A673 (cell line): ENCODE measurements around the gene DNMT3A. TPM values are rescaled to one million over a fixed set of nuclear protein-coding genes. Genes with fewer than 3 reads are reported as not detected.
"Not testable (repeated sequence)": the region's sequence is repeated elsewhere in the genome, so short reads cannot be mapped to it uniquely, and the experiment has no call there.

Experiments used
- BruUV-seq: library from RNA; stranded (reverse); fragments of 400-500 nt; replicated peaks from 2 replicates; lab custom pipeline; 2021; lab: Mats Ljungman, UMichigan
- CTCF ChIA-PET: fragments of 300-600 bp; sonication (Branson Sonifier 250); formaldehyde crosslinking; loops from one replicate; lab custom pipeline; 2022; ENCODE audit warnings: antibody characterized with exemption; lab: Charles Lee
- POLR2A ChIA-PET: fragments of 300-600 bp; sonication (Branson Sonifier 250); formaldehyde crosslinking; loops from one replicate; lab custom pipeline; 2022; ENCODE audit warnings: antibody characterized with exemption; ENCODE audit not compliant: low non-redundant PET; lab: Charles Lee
- DNase-seq: peaks from one replicate; pipeline ENCODE4 v3.0.0-alpha.2; 2015; ENCODE audit warnings: low spot score
- H3K27ac ChIP-seq: fragments of 200-600 bp; sonication (generic); 2 replicates; pipeline ENCODE4 v1.5.1; 2016; ENCODE audit warnings: mixed run types, low read depth, mild to moderate bottlenecking, mixed read lengths, antibody characterized with exemption, low read length; ENCODE audit not compliant: poor library complexity, severe bottlenecking
- H3K27me3 ChIP-seq: fragments of 200-600 bp; sonication (generic); replicated peaks from 2 replicates; pipeline ENCODE4 v1.6.1; 2017; ENCODE audit warnings: mixed run types, low read depth, mild to moderate bottlenecking, mixed read lengths, antibody characterized with exemption, low read length; ENCODE audit not compliant: insufficient read depth, poor library complexity
- H3K36me3 ChIP-seq: fragments of 200-600 bp; sonication (generic); 2 replicates; pipeline ENCODE4 v1.6.1; 2016; ENCODE audit warnings: mixed run types, mild to moderate bottlenecking, mixed read lengths, antibody characterized with exemption, low read length; ENCODE audit not compliant: insufficient read depth, poor library complexity, severe bottlenecking
- H3K4me1 ChIP-seq: fragments of 200-600 bp; sonication (generic); 2 replicates; pipeline ENCODE4 v1.6.1; 2017; ENCODE audit warnings: mixed run types, mild to moderate bottlenecking, mixed read lengths, antibody characterized with exemption, low read length; ENCODE audit not compliant: insufficient read depth, poor library complexity, severe bottlenecking
- H3K4me3 ChIP-seq: fragments of 200-600 bp; sonication (generic); 2 replicates; pipeline ENCODE4 v1.5.1; 2016; ENCODE audit warnings: low read depth, mixed run types, mild to moderate bottlenecking, mixed read lengths, low read length; ENCODE audit not compliant: poor library complexity, severe bottlenecking
- H3K9me3 ChIP-seq: fragments of 200-600 bp; sonication (generic); 2 replicates; pipeline ENCODE4 v1.6.1; 2016; ENCODE audit warnings: mixed run types, low read depth, mild to moderate bottlenecking, mixed read lengths, antibody characterized with exemption, low read length; ENCODE audit not compliant: poor library complexity, severe bottlenecking
- CTCF ChIP-seq: fragments of 300-800, 200-600 bp; sonication (generic); conservative IDR thresholded peaks from 2 replicates; pipeline ENCODE4 v1.5.1; 2017; ENCODE audit warnings: low read depth, mild to moderate bottlenecking, antibody characterized with exemption, low read length, moderate library complexity, mixed read lengths
- EZH2 ChIP-seq: fragments of 200-600 bp; sonication (generic); IDR thresholded peaks from 2 replicates; pipeline ENCODE4 v1.6.1; 2017; ENCODE audit warnings: borderline replicate concordance, low read depth, mild to moderate bottlenecking, mixed read lengths, antibody characterized with exemption, low read length; ENCODE audit not compliant: poor library complexity, severe bottlenecking
- intact Hi-C: fragments of 100-400 bp; cut with micrococcal nuclease; formaldehyde crosslinking; loops from one replicate; pipeline ENCODE4 v1.10.0; 2022; ENCODE audit not compliant: unreplicated experiment
- total RNA-seq: library from RNA; stranded (reverse); gene quantifications from 2 replicates; pipeline ENCODE4 v1.2.3, GENCODE V29; 2021

Gene DNMT3A
- total RNA-seq, 1 experiment from 2014 or later = 109 TPM

GRCh38 chr2:25275575-25275965, 66.2 kb downstream of the DNMT3A start:
- no TSS peak for BruUV-seq
- ChIA-PET CTCF (no interaction called here), POLR2A (no interaction called here)
- Histone ChIP-seq H3K27ac (peak overlapping the region; percentile 53), H3K4me1 (peaks cover 22% of the 10 kb centered on the region), H3K27me3 (no peaks in the 10 kb centered on the region), H3K36me3 (peaks cover 13% of the 10 kb centered on the region), H3K9me3 (no peaks in the 10 kb centered on the region), H3K4me3 (no peak overlapping the region)
- DNase-seq = no peak
- TF ChIP-seq CTCF (no peak), EZH2 (no peak)
- intact Hi-C loops = no loop called here

DNA sequence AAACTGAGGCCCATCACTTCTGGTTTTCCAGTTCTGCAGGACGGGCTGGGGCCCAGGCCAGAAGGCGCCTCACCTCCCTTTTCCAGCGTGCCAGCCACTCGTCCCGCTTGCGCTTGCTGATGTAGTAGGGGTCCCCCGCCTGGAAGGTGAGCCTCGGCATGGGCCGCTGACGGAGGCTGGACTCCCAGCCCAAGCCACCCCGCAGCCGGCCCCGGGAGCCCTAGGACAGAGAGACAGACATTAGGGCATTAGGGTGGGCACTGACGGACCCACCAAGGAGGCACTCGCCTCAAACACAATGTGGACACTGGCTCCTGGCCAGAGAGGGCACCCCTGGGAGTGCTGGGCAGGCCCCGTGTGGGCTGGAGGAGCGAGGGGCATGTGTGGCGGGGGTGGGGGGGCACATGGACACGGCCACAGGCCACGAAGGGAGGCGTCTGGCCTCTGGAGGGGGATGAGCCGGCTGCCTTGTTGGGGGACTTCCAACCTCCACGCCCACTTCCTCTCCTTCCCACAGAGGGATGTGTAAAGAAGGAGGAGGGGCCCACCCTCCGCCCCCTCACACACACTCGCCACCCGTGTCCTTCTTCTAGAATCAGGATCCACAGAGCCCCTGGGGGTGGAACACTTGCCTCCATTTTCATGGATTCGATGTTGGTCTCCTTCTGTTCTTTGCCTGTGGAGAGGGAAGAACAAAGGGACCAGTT, 66.7 kb downstream of the DNMT3A start:
- ChIA-PET CTCF (no interaction called here), POLR2A (no interaction called here)
- Histone ChIP-seq H3K27me3 (no peaks in the 10 kb centered on the region), H3K36me3 (peaks cover 13% of the 10 kb centered on the region), H3K4me3 (no peak overlapping the region), H3K9me3 (no peaks in the 10 kb centered on the region), H3K4me1 (peaks cover 22% of the 10 kb centered on the region), H3K27ac (peak overlapping the region; percentile 53)
- intact Hi-C loops = no loop called here
- no peak for DNase-seq
- no TSS peak for BruUV-seq
- TF ChIP-seq CTCF (no peak), EZH2 (no peak)

DNA sequence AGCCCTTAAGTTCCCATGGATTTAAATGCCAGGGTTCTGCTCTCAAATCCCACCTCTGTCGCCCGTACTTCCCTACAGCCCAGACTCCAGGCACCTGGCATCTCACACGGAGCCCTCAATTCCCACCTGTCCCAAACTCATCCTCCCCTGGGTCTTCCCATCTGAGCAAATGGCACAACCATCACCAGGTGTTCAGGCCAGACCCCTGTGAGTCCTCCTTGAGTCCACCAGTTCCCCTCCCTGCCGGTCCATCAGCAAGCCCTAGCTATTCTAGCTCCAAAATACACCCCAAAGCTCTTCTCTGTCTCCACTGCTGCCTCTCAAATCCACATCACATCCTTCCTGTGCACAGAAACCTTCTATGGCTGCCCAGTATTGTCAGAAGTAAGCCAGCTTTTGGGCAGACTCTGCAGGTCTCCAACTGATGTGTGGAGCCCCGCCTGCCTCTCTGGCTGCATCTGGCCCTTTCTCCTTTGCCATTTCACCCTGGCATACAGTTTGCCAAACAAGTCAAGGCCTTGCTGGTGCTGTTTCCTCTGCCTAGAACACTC, 67.7 kb downstream of the DNMT3A start:
- no peaks in the 10 kb centered on the region for H3K27me3 ChIP-seq
- H3K36me3 ChIP-seq = peaks cover 17% of the 10 kb centered on the region
- ChIA-PET CTCF (no interaction called here), POLR2A (no interaction called here)
- H3K4me1 ChIP-seq = peaks cover 17% of the 10 kb centered on the region
- intact Hi-C loops = no loop called here
- H3K4me3 ChIP-seq = no peak overlapping the region
- TF ChIP-seq CTCF (no peak), EZH2 (no peak)
- peak overlapping the region; percentile 30 for H3K27ac ChIP-seq
- no TSS peak for BruUV-seq
- no peaks in the 10 kb centered on the region for H3K9me3 ChIP-seq
- no peak for DNase-seq

DNA sequence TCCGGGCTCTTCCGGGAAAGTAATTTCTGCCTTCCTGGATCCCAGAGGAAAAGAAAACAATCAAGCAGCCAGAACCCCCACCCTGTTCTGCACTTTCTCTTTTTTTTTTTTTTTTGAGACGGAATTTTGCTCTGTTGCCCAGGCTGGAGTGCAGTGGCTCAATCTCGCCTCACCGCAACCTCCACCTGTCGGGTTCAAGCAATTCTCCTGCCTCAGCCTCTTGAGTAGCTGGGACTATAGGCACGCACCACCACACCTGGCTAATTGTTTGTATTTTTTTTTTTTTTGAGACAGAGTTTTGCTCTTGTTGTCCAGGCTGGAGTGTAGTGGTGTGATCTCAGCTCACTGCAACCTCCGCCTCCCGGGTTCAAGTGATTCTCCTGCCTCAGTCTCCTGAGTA, 69.0 kb downstream of the DNMT3A start:
- DNase-seq, H3K27me3 ChIP-seq, BruUV-seq, intact Hi-C loops, H3K9me3 ChIP-seq, H3K4me3 ChIP-seq, CTCF ChIA-PET, H3K27ac ChIP-seq: not testable (repeated sequence)
- POLR2A ChIA-PET = interaction anchor here (0.5 kb wide), 1 partner anchor 20 kb away, joined by 3 read pairs; no protein-coding TSS in a partner anchor
- H3K36me3 ChIP-seq = peaks cover 24% of the 10 kb centered on the region
- H3K4me1 ChIP-seq = peaks cover 11% of the 10 kb centered on the region
